HCT116 (cell line): ENCODE results near the gene CLIC4. TPM values are rescaled to one million over a fixed set of nuclear protein-coding genes. Genes with fewer than 3 reads are reported as not detected.

ENCODE experiments used
- ATAC-seq: fragments of 200-7000 bp; cut with Tn5 transposase; 2 replicates; pipeline ENCODE4 v1.9.1; 2020; ENCODE audit warnings: mild to moderate bottlenecking, moderate library complexity
- BruUV-seq: library from RNA; stranded (reverse); fragments of 400-500 nt; replicated peaks from 2 replicates; lab custom pipeline; 2021; lab: Mats Ljungman, UMichigan
- CTCF ChIA-PET: fragments of 300-600 bp; sonication (Branson Sonifier 250); formaldehyde crosslinking; loops from one replicate; lab custom pipeline; 2021; ENCODE audit warnings: antibody characterized with exemption; lab: Charles Lee
- POLR2A ChIA-PET: fragments of 300-600, 350-600 bp; sonication (Branson Sonifier 250); formaldehyde crosslinking; loops from one replicate; lab custom pipeline; 2021; ENCODE audit warnings: antibody characterized with exemption; lab: Charles Lee
- RAD21 ChIA-PET, 2 experiments: fragments of 300-600 bp; sonication (Branson Sonifier 250); formaldehyde crosslinking; loops; one replicate each; lab custom pipeline; 2023; ENCODE audit warnings: low total read pairs in 2 of 2; ENCODE audit not compliant: uncharacterized antibody in 2 of 2, unreplicated experiment in 2 of 2, low non-redundant PET in 1 of 2; lab: Charles Lee
- DNase-seq: peaks from one replicate; pipeline ENCODE4 v3.0.0-alpha.2; 2010; ENCODE audit warnings: low read depth, low spot score
- H2AFZ ChIP-seq: fragments of 200-600 bp; shearing (Covaris generic), sonication (generic); 2 replicates; pipeline ENCODE4 v1.6.1; 2017; ENCODE audit warnings: low read depth, mixed run types, mixed read lengths, antibody characterized with exemption, low read length; ENCODE audit not compliant: poor library complexity, severe bottlenecking
- H3K27ac ChIP-seq: 2 replicates; pipeline ENCODE4 v1.5.1; 2012; ENCODE audit warnings: low read depth, low read length
- H3K27me3 ChIP-seq: fragments of 200-600 bp; sonication (generic); 2 replicates; pipeline ENCODE4 v1.6.1; 2016; ENCODE audit warnings: mixed run types, low read length, mixed read lengths; ENCODE audit not compliant: insufficient read depth
- H3K36me3 ChIP-seq, 2 experiments: fragments of 200-500 bp in 1 of 2; fragments of 200-600 bp in 1 of 2; sonication (Bioruptor generic) in 1 of 2; sonication (generic) in 1 of 2; 2 replicates each; pipeline versions ENCODE4 v1.5.1 to v1.6.1; 2014 to 2016; ENCODE audit warnings: low read length in 2 of 2, inconsistent platforms in 1 of 2, mixed read lengths in 1 of 2, mixed run types in 1 of 2; ENCODE audit not compliant: insufficient read depth in 2 of 2, control insufficient read depth in 1 of 2
- H3K4me1 ChIP-seq, 2 experiments: fragments of 200-600 bp in 1 of 2; sonication (generic) in 1 of 2; 2 replicates each; pipeline versions ENCODE4 v1.5.1 to v1.6.1; 2012 to 2017; ENCODE audit warnings: low read length in 2 of 2, inconsistent platforms in 1 of 2, mild to moderate bottlenecking in 1 of 2, mixed read lengths in 1 of 2, mixed run types in 1 of 2, moderate library complexity in 1 of 2; ENCODE audit not compliant: insufficient read depth in 2 of 2, control insufficient read depth in 1 of 2
- H3K4me2 ChIP-seq: fragments of 200-600 bp; sonication (generic); 2 replicates; pipeline ENCODE4 v1.6.1; 2017; ENCODE audit warnings: mixed run types, low read length, mixed read lengths
- H3K4me3 ChIP-seq, 2 experiments: fragments of 200-600 bp in 1 of 2; sonication (generic) in 1 of 2; replicated peaks in 1 of 2; 2 replicates each; pipeline ENCODE4 v1.5.1; 2011 to 2016; ENCODE audit warnings: low read length in 2 of 2, control low read depth in 1 of 2, low read depth in 1 of 2, mild to moderate bottlenecking in 1 of 2, mixed read lengths in 1 of 2, mixed run types in 1 of 2
- H3K79me2 ChIP-seq: fragments of 200-600 bp; sonication (generic); 2 replicates; pipeline ENCODE4 v1.6.1; 2017; ENCODE audit warnings: mild to moderate bottlenecking, mixed run types, low read length, moderate library complexity, mixed read lengths; ENCODE audit not compliant: insufficient read depth
- H3K9ac ChIP-seq: fragments of 200-600 bp; sonication (generic); 2 replicates; pipeline ENCODE4 v1.6.1; 2016; ENCODE audit warnings: low read length, mixed read lengths
- H3K9me2 ChIP-seq: fragments of 200-600 bp; sonication (generic), shearing (Covaris generic); 2 replicates; pipeline ENCODE4 v1.6.1; 2017; ENCODE audit warnings: mixed run types, mild to moderate bottlenecking, moderate library complexity; ENCODE audit not compliant: insufficient read depth
- H3K9me3 ChIP-seq, 2 experiments: fragments of 200-500 bp in 1 of 2; fragments of 200-600 bp in 1 of 2; sonication (Bioruptor generic) in 1 of 2; sonication (generic) in 1 of 2; 2 replicates each; pipeline ENCODE4 v1.6.1; 2014 to 2017; ENCODE audit warnings: low read length in 2 of 2, mixed read lengths in 2 of 2, inconsistent platforms in 1 of 2, low read depth in 1 of 2, mild to moderate bottlenecking in 1 of 2, mixed run types in 1 of 2, moderate library complexity in 1 of 2; ENCODE audit not compliant: control insufficient read depth in 1 of 2, insufficient read depth in 1 of 2
- H4K20me1 ChIP-seq: fragments of 200-600 bp; sonication (generic), shearing (Covaris generic); 2 replicates; pipeline ENCODE4 v1.6.1; 2017; ENCODE audit warnings: mixed run types, mild to moderate bottlenecking, moderate library complexity; ENCODE audit not compliant: insufficient read depth
- ELF1 ChIP-seq: IDR thresholded peaks from 2 replicates; pipeline ENCODE4 v1.6.1; 2012; ENCODE audit warnings: low read depth, borderline replicate concordance
- EZH2 ChIP-seq: fragments of 200-600 bp; sonication (generic); IDR thresholded peaks from 2 replicates; pipeline ENCODE4 v1.6.1; 2017; ENCODE audit warnings: antibody characterized with exemption, mixed run types
- JUND ChIP-seq: IDR thresholded peaks from 2 replicates; pipeline ENCODE4 v1.6.1; 2012
- POLR2A ChIP-seq: IDR thresholded peaks from 2 replicates; pipeline ENCODE4 v1.7.0; 2011; ENCODE audit warnings: borderline replicate concordance; ENCODE audit not compliant: insufficient read depth, insufficient read length; ENCODE audit errors: extremely low read depth
- SIN3A ChIP-seq: IDR thresholded peaks from 2 replicates; pipeline ENCODE4 v1.6.1; 2012; ENCODE audit warnings: low read depth
- YY1 ChIP-seq: IDR thresholded peaks from 2 replicates; pipeline ENCODE4 v1.6.1; 2011; ENCODE audit warnings: low read length, low read depth, moderate library complexity, mild to moderate bottlenecking; ENCODE audit not compliant: insufficient replicate concordance; ENCODE audit errors: extremely low read depth
- ZFX ChIP-seq: fragments of 450-650 bp; IDR thresholded peaks from 2 replicates; pipeline ENCODE4 v1.6.1; 2017
- intact Hi-C: fragments of 100-400 bp; cut with micrococcal nuclease; formaldehyde crosslinking; loops from 2 replicates; pipeline ENCODE4 v1.10.0; 2022
- total RNA-seq: library from RNA; stranded (reverse); gene quantifications from one replicate; pipeline ENCODE4 v1.2.1, GENCODE V29; 2021; ENCODE audit not compliant: unreplicated experiment
- TF ChIP-seq, protein P1 (sequence below): IDR thresholded peaks from 2 replicates; pipeline ENCODE4 v1.6.1; 2012
- TF ChIP-seq, protein P2 (sequence below): IDR thresholded peaks from 2 replicates; pipeline ENCODE4 v1.6.1; 2012; ENCODE audit warnings: low read depth
- TF ChIP-seq, protein P3 (sequence below): IDR thresholded peaks from 2 replicates; pipeline ENCODE4 v1.6.1; 2012

CLIC4 gene
- total RNA-seq, 1 experiment from 2014 or later: 77.2 TPM

- TF ChIP-seq SIN3A: no peak
- TF ChIP-seq EZH2: no peak
- TF ChIP-seq POLR2A: no peak
- TF ChIP-seq, all 23 proteins: peak for 0
Measured at GRCh38 chr1:24765308-24765988, 20.2 kb downstream of the CLIC4 start (continued).

DNA sequence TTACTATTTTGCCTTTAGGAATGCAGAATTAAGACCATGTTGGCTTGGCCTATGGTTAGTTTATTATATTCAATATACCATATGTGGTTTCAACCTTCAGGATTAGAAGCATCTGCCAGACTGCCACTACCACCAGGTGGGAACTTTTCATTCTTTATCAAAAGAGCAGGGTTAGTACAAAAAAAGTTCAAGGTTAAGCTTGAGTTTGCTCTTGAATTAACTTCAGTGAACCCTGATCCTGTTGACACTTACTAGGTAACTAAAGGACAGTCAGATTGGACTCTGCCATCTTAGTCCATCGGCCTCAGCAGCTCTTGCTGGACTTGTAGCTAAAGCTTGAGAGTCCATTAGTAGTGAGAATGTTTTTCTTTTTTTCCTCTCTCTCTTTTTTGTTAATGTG lies 22.1 kb downstream of the CLIC4 start:
- intact Hi-C loops: no loop called here
- H2AFZ ChIP-seq: no peak overlapping the region
- H3K79me2 ChIP-seq: peaks cover 32% of the 10 kb centered on the region
- H3K4me1 ChIP-seq: peaks cover 10 to 21% of the 10 kb centered on the region in 2 experiments; a peak in 3 of 4 replicates
- DNase-seq (no peak), ATAC-seq (no peak)
- TF ChIP-seq, protein P1, sequence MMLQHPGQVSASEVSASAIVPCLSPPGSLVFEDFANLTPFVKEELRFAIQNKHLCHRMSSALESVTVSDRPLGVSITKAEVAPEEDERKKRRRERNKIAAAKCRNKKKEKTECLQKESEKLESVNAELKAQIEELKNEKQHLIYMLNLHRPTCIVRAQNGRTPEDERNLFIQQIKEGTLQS: no peak
- H3K4me3 ChIP-seq: no peak overlapping the region
- no peak overlapping the region for H3K4me2 ChIP-seq
- ChIA-PET POLR2A (interaction anchor here (1.9 kb wide), 1 partner anchor 22 kb away, joined by 5 read pairs; the partner anchor contains the start of gene CLIC4), RAD21 (interaction anchor here in 1 of 2 experiments (0.7 kb wide), 1 partner anchor 60 kb away, joined by 3 read pairs; no protein-coding TSS in a partner anchor), CTCF (no interaction called here)
- H3K27me3 ChIP-seq: no peaks in the 10 kb centered on the region
- no peaks in the 10 kb centered on the region for H3K36me3 ChIP-seq
- H3K9me3 ChIP-seq: no peaks in the 10 kb centered on the region
- H3K27ac ChIP-seq: no peak overlapping the region
- no peaks in the 10 kb centered on the region for H3K9me2 ChIP-seq
- no TSS peak for BruUV-seq
- no peak overlapping the region for H3K9ac ChIP-seq
- H4K20me1 ChIP-seq: no peaks in the 10 kb centered on the region; the same call in 1 of the 2 replicates

DNA sequence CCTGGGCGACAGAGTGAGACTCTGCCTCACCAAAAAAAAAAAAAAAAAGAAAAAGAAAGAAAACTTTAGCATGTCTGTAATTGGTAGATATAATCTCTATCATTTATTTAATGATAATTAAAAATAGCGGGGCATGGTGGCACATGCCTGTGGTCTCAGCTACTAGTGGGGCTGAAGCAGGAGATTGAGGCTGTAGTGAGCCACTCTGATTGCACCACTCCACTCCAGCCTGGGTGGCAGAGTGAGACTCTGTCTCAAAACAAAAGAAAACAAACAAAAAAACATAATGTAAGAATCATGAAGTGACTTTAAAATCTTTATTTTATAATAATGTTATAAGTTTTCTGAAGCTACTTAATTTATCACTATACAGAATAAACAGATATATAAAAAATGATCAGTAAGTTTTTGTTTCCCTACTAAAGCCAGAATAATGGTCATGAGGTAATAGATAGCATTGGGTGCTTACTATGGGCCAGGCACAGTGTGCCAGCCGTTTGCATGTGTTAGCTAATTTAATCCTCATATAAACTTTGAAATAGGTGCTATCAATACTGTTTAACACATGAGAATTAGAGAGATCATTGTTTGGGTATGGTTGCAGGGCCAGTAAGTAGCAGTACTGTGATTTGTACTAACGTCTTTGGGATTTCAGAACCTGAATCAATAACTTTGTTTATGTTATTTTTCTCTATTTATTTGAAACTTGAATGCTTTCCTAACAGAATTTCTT lies 23.8 kb downstream of the CLIC4 start:
- ChIA-PET CTCF (no interaction called here), POLR2A (interaction anchor here (1.9 kb wide), 1 partner anchor 24 kb away, joined by 5 read pairs; the partner anchor contains the start of gene CLIC4)
- no TSS peak for BruUV-seq
- TF ChIP-seq, protein P2, sequence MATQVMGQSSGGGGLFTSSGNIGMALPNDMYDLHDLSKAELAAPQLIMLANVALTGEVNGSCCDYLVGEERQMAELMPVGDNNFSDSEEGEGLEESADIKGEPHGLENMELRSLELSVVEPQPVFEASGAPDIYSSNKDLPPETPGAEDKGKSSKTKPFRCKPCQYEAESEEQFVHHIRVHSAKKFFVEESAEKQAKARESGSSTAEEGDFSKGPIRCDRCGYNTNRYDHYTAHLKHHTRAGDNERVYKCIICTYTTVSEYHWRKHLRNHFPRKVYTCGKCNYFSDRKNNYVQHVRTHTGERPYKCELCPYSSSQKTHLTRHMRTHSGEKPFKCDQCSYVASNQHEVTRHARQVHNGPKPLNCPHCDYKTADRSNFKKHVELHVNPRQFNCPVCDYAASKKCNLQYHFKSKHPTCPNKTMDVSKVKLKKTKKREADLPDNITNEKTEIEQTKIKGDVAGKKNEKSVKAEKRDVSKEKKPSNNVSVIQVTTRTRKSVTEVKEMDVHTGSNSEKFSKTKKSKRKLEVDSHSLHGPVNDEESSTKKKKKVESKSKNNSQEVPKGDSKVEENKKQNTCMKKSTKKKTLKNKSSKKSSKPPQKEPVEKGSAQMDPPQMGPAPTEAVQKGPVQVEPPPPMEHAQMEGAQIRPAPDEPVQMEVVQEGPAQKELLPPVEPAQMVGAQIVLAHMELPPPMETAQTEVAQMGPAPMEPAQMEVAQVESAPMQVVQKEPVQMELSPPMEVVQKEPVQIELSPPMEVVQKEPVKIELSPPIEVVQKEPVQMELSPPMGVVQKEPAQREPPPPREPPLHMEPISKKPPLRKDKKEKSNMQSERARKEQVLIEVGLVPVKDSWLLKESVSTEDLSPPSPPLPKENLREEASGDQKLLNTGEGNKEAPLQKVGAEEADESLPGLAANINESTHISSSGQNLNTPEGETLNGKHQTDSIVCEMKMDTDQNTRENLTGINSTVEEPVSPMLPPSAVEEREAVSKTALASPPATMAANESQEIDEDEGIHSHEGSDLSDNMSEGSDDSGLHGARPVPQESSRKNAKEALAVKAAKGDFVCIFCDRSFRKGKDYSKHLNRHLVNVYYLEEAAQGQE: no peak
- TF ChIP-seq EZH2: no peak
- TF ChIP-seq, protein P3, sequence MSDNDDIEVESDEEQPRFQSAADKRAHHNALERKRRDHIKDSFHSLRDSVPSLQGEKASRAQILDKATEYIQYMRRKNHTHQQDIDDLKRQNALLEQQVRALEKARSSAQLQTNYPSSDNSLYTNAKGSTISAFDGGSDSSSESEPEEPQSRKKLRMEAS: no peak
- no peak for TF ChIP-seq ELF1
- no peak for TF ChIP-seq SIN3A
- no peak for TF ChIP-seq ZFX
- TF ChIP-seq YY1: no peak
- no peak for TF ChIP-seq JUND

More for the DNA sequence above, 23.8 kb downstream of the CLIC4 start:
- Histone ChIP-seq H3K4me1 (peaks cover 10 to 21% of the 10 kb centered on the region in 2 experiments; a peak in 3 of 4 replicates), H3K4me2 (no peak overlapping the region), H3K79me2 (peaks cover 32% of the 10 kb centered on the region), H3K4me3 (no peak overlapping the region), H3K36me3 (no peaks in the 10 kb centered on the region), H4K20me1 (no peaks in the 10 kb centered on the region; the same call in 1 of the 2 replicates), H2AFZ (no peak overlapping the region), H3K9me2 (no peaks in the 10 kb centered on the region), H3K9me3 (no peaks in the 10 kb centered on the region), H3K9ac (no peak overlapping the region), H3K27ac (no peak overlapping the region), H3K27me3 (no peaks in the 10 kb centered on the region)
- RAD21 ChIA-PET: no interaction called here
- intact Hi-C loops: no loop called here
- no peak for DNase-seq
- no peak for ATAC-seq
